Activated CD8-positive, alpha-beta memory T cell treated with anti-CD3 and anti-CD28 coated beads, Interleukin-2, amount 50 U/mL, for 24 hours (primary cell): ENCODE data around the gene ACTL8.

Source experiments
- DNase-seq: peaks from one replicate; pipeline ENCODE4 v3.0.0-alpha.2; 2020; ENCODE audit errors: extremely low read depth

ACTL8 gene

GRCh38 chr1:17770983-17771382 lies 15.8 kb downstream of the ACTL8 start:
- DNase-seq, result no peak

GRCh38 chr1:17772615-17773212 lies 17.6 kb downstream of the ACTL8 start:
- DNase-seq, result no peak

- no peak for DNase-seq
These were observed 18.6 kb downstream of the ACTL8 start for GRCh38 chr1:17773591-17774326.

- no peak for DNase-seq
These were observed 19.3 kb downstream of the ACTL8 start for GRCh38 chr1:17774452-17774851.

- DNase-seq, result no peak
These were observed 20.7 kb downstream of the ACTL8 start for GRCh38 chr1:17775796-17776195.

GRCh38 chr1:17776426-17776825 lies 21.3 kb downstream of the ACTL8 start:
- DNase-seq, result no peak

GRCh38 chr1:17777330-17777729 lies 22.2 kb downstream of the ACTL8 start:
- DNase-seq, result no peak

- no peak for DNase-seq
These were observed 22.7 kb downstream of the ACTL8 start for GRCh38 chr1:17777818-17778217.

GRCh38 chr1:17780916-17781315 lies 25.8 kb downstream of the ACTL8 start:
- DNase-seq, result no peak

- no peak for DNase-seq
These were observed 34.8 kb downstream of the ACTL8 start for GRCh38 chr1:17789926-17790325.

- no peak for DNase-seq
These were observed 35.4 kb downstream of the ACTL8 start for GRCh38 chr1:17790383-17791054.

- no peak for DNase-seq
These were observed 35.9 kb downstream of the ACTL8 start for GRCh38 chr1:17791055-17791390.

GRCh38 chr1:17791480-17791879 lies 36.3 kb downstream of the ACTL8 start:
- DNase-seq, result no peak

- no peak for DNase-seq
These were observed 37.3 kb downstream of the ACTL8 start for GRCh38 chr1:17792421-17792820.

GRCh38 chr1:17795081-17795809 lies 40.1 kb downstream of the ACTL8 start:
- no peak for DNase-seq

GRCh38 chr1:17795836-17796645 lies 40.9 kb downstream of the ACTL8 start:
- no peak for DNase-seq

- no peak for DNase-seq
These were observed 42.3 kb downstream of the ACTL8 start for GRCh38 chr1:17797478-17797877.

- DNase-seq, result no peak
These were observed 42.9 kb downstream of the ACTL8 start for GRCh38 chr1:17798011-17798410.

- no peak for DNase-seq
These were observed 43.8 kb downstream of the ACTL8 start for GRCh38 chr1:17798799-17799382.

- DNase-seq, result no peak
These were observed 44.5 kb downstream of the ACTL8 start for GRCh38 chr1:17799642-17800041.

GRCh38 chr1:17802164-17802563 lies 47.0 kb downstream of the ACTL8 start:
- DNase-seq, result no peak
